Tibial nerve (tissue), 4 donors: ENCODE data around the gene CCNY. TPM values are rescaled to one million over a fixed set of nuclear protein-coding genes. Genes with fewer than 3 reads are reported as not detected.

Experiments
- DNase-seq, 2 donors: peaks; one replicate each; pipeline ENCODE4 v3.0.0-alpha.2; 2019; ENCODE audit warnings: low spot score in 2 of 2
- H3K27ac ChIP-seq, 4 donors: fragments of 200-600 bp; sonication (generic) in 3 of 4; one replicate each; pipeline ENCODE4 v1.5.1; 2017 to 2019; ENCODE audit warnings: mild to moderate bottlenecking in 1 of 4
- H3K27me3 ChIP-seq, 2 donors: fragments of 200-600 bp; sonication (generic) in 1 of 2; one replicate each; pipeline versions ENCODE4 v1.5.1 to v1.6.0; 2017 to 2019
- H3K36me3 ChIP-seq, 3 donors: fragments of 200-600 bp; sonication (generic); one replicate each; pipeline ENCODE4 v1.5.1; 2018 to 2019
- H3K4me1 ChIP-seq, 4 donors: fragments of 200-600 bp; sonication (generic) in 3 of 4; one replicate each; pipeline ENCODE4 v1.5.1; 2017 to 2019
- H3K4me3 ChIP-seq, 4 donors: fragments of 200-600 bp; sonication (generic) in 3 of 4; one replicate each; pipeline ENCODE4 v1.5.1; 2017 to 2019; ENCODE audit warnings: mild to moderate bottlenecking in 1 of 4, moderate library complexity in 1 of 4
- H3K9me3 ChIP-seq, 4 donors: fragments of 200-600 bp; sonication (generic) in 3 of 4; one replicate each; pipeline ENCODE4 v1.5.1; 2017 to 2019
- CTCF ChIP-seq, 5 experiments: fragments of 200-600 bp in 3 of 5; fragments of 450-650 bp in 2 of 5; sonication (generic) in 3 of 5; IDR thresholded peaks; one replicate each; pipeline ENCODE4 v1.5.1; 2016 to 2019; ENCODE audit warnings: antibody characterized with exemption in 5 of 5, mild to moderate bottlenecking in 3 of 5, moderate library complexity in 2 of 5
- EP300 ChIP-seq, 2 donors: sonication (generic); formaldehyde crosslinking; IDR thresholded peaks; one replicate each; pipeline ENCODE4 v1.6.1; 2017; ENCODE audit warnings: antibody characterized with exemption in 2 of 2, mild to moderate bottlenecking in 1 of 2
- POLR2A ChIP-seq, 2 donors: fragments of 450-650 bp; IDR thresholded peaks; one replicate each; pipeline ENCODE4 v1.6.1; 2017; ENCODE audit warnings: antibody characterized with exemption in 2 of 2, mild to moderate bottlenecking in 2 of 2, moderate library complexity in 2 of 2
- WGBS, 2 donors: methylation state at CpG; one replicate each; pipeline ENCODE4 v1.1.5; 2018; 5-methylcytosine and 5-hydroxymethylcytosine counted together
- total RNA-seq, 4 donors: library from RNA; depleted of rRNA; stranded (reverse); fragments of >200 nt; gene quantifications; one replicate each; pipeline ENCODE4 v1.1.0, GENCODE V29; 2016

The CCNY gene
- total RNA-seq, 4 donors from 2014 or later: 24.3 to 27.6 (median 26.5) TPM

- no peaks in the 10 kb centered on the region for H3K36me3 ChIP-seq
- DNase-seq: no peak
- H3K4me3 ChIP-seq: no peak overlapping the region
- H3K4me1 ChIP-seq: peaks cover 0 to 66% (median 15%) of the 10 kb centered on the region in 4 donors
- H3K27ac ChIP-seq: no peak overlapping the region
- no peaks in the 10 kb centered on the region for H3K27me3 ChIP-seq
- TF ChIP-seq EP300 (IDR thresholded peaks at IDR 0.05) (no peak), CTCF (IDR thresholded peaks at IDR 0.05) (no peak), POLR2A (IDR thresholded peaks at IDR 0.05) (no peak)
- WGBS, 2 donors: 74 to 77% methylated on average over 8 of the region's 8 CpGs
- no peaks in the 10 kb centered on the region for H3K9me3 ChIP-seq
These were observed 45.8 kb downstream of the CCNY start for GRCh38 chr10:35382096-35382495.

- H3K9me3 ChIP-seq: peaks cover 0 to 4% (median 2%) of the 10 kb centered on the region in 4 donors
- H3K36me3 ChIP-seq: no peaks in the 10 kb centered on the region
- peaks cover 0 to 55% (median 7%) of the 10 kb centered on the region in 4 donors for H3K4me1 ChIP-seq
- no peak overlapping the region for H3K4me3 ChIP-seq
- TF ChIP-seq POLR2A (IDR thresholded peaks at IDR 0.05): no peak
- no peak for TF ChIP-seq CTCF (IDR thresholded peaks at IDR 0.05)
- no peak for TF ChIP-seq EP300 (IDR thresholded peaks at IDR 0.05)
- H3K27me3 ChIP-seq: no peaks in the 10 kb centered on the region
- WGBS, 2 donors: 93 to 95% methylated on average over 10 of the region's 10 CpGs
- no peak overlapping the region for H3K27ac ChIP-seq
- no peak for DNase-seq
These were observed 48.1 kb downstream of the CCNY start for GRCh38 chr10:35384265-35384868.

GRCh38 chr10:35386594-35387174, 50.4 kb downstream of the CCNY start:
- Histone ChIP-seq H3K27ac (peak overlapping the region in 2 of 4 donors; percentile 18 to 51), H3K36me3 (no peaks in the 10 kb centered on the region), H3K4me3 (no peak overlapping the region), H3K27me3 (no peaks in the 10 kb centered on the region), H3K9me3 (peaks cover 0 to 10% (median 2%) of the 10 kb centered on the region in 4 donors), H3K4me1 (peaks cover 0 to 47% (median 7%) of the 10 kb centered on the region in 4 donors)
- WGBS, 2 donors: 48 to 55% methylated on average over 5 of the region's 5 CpGs
- no peak for DNase-seq
- TF ChIP-seq EP300 (IDR thresholded peaks at IDR 0.05) (peak in 1 of 2 donors; percentile 35), POLR2A (IDR thresholded peaks at IDR 0.05) (no peak)

- H3K27me3 ChIP-seq: no peaks in the 10 kb centered on the region
- peaks cover 0 to 46% (median 7%) of the 10 kb centered on the region in 4 donors for H3K4me1 ChIP-seq
- TF ChIP-seq CTCF (IDR thresholded peaks at IDR 0.05) (no peak), EP300 (IDR thresholded peaks at IDR 0.05) (no peak), POLR2A (IDR thresholded peaks at IDR 0.05) (no peak)
- H3K27ac ChIP-seq: peak overlapping the region in 1 of 4 donors; percentile 51
- WGBS, 2 donors: 76 to 90% methylated on average over 2 of the region's 2 CpGs
- no peak for DNase-seq
- peaks cover 0 to 10% (median 2%) of the 10 kb centered on the region in 4 donors for H3K9me3 ChIP-seq
- no peaks in the 10 kb centered on the region for H3K36me3 ChIP-seq
- H3K4me3 ChIP-seq: no peak overlapping the region
These were observed 51.5 kb downstream of the CCNY start for GRCh38 chr10:35387768-35388167.

GRCh38 chr10:35388197-35388596, 51.9 kb downstream of the CCNY start:
- H3K4me1 ChIP-seq: peaks cover 0 to 47% (median 7%) of the 10 kb centered on the region in 4 donors
- TF ChIP-seq EP300 (IDR thresholded peaks at IDR 0.05): no peak
- TF ChIP-seq CTCF (IDR thresholded peaks at IDR 0.05): no peak
- no peak for TF ChIP-seq POLR2A (IDR thresholded peaks at IDR 0.05)

More at GRCh38 chr10:35388197-35388596, 51.9 kb downstream of the CCNY start:
- no peaks in the 10 kb centered on the region for H3K27me3 ChIP-seq
- peaks cover 0 to 10% (median 2%) of the 10 kb centered on the region in 4 donors for H3K9me3 ChIP-seq
- no peak overlapping the region for H3K4me3 ChIP-seq
- no peak overlapping the region for H3K27ac ChIP-seq
- no peaks in the 10 kb centered on the region for H3K36me3 ChIP-seq
- no peak for DNase-seq
